HepG2 (cell line): Measurements from ENCODE around the gene SGSH. TPM values are rescaled to one million over a fixed set of nuclear protein-coding genes. Genes with fewer than 3 reads are reported as not detected.

Experiments
- ETV5 ChIP-seq: IDR thresholded peaks from 2 replicates; pipeline ENCODE4 v1.6.1; 2018; ENCODE audit warnings: missing biosample characterization, missing genetic modification reagents, inconsistent platforms, borderline replicate concordance
- MIXL1 ChIP-seq: IDR thresholded peaks from 2 replicates; pipeline ENCODE4 v1.6.1; 2016
- PAWR ChIP-seq: sonication (generic); formaldehyde crosslinking; IDR thresholded peaks from 2 replicates; pipeline ENCODE4 v1.4.0; 2020; ENCODE audit warnings: missing genetic modification reagents, mild to moderate bottlenecking, borderline replicate concordance
- SMAD9 ChIP-seq: sonication (generic); formaldehyde crosslinking; IDR thresholded peaks from 2 replicates; pipeline ENCODE4 v1.5.1; 2020; ENCODE audit warnings: mild to moderate bottlenecking, missing genetic modification reagents
- THYN1 ChIP-seq: sonication (generic); formaldehyde crosslinking; IDR thresholded peaks from 2 replicates; pipeline ENCODE4 v1.8.1; 2023; ENCODE audit warnings: low read depth, mild to moderate bottlenecking, moderate library complexity, missing genetic modification reagents, borderline replicate concordance
- TMF1 ChIP-seq: sonication (generic); formaldehyde crosslinking; IDR thresholded peaks from 2 replicates; pipeline ENCODE4 v1.8.1; 2022; ENCODE audit warnings: low read depth, missing genetic modification reagents
- ZBTB38 ChIP-seq: sonication (generic); formaldehyde crosslinking; IDR thresholded peaks from 2 replicates; pipeline ENCODE4 v1.5.1; 2020; ENCODE audit warnings: mild to moderate bottlenecking, missing genetic modification reagents
- ZBTB7B ChIP-seq: sonication (generic); formaldehyde crosslinking; IDR thresholded peaks from 2 replicates; pipeline ENCODE4 v1.4.0; 2020; ENCODE audit warnings: missing genetic modification reagents
- ZFP90 ChIP-seq: sonication (generic); formaldehyde crosslinking; IDR thresholded peaks from 2 replicates; pipeline ENCODE4 v1.8.0; 2022; ENCODE audit warnings: missing genetic modification reagents, mild to moderate bottlenecking, inconsistent platforms, borderline replicate concordance
- ZNF24 ChIP-seq: fragments of 450-650 bp; IDR thresholded peaks from 2 replicates; pipeline ENCODE4 v1.6.1; 2017; ENCODE audit warnings: antibody characterized with exemption, mild to moderate bottlenecking
- ZNF350 ChIP-seq: sonication (generic); formaldehyde crosslinking; IDR thresholded peaks from 2 replicates; pipeline ENCODE4 v1.4.0; 2020; ENCODE audit warnings: mild to moderate bottlenecking, low read depth, missing genetic modification reagents, borderline replicate concordance
- ZNF644 ChIP-seq: IDR thresholded peaks from 2 replicates; pipeline ENCODE4 v1.6.1; 2016; ENCODE audit warnings: low read depth
- ZNF678 ChIP-seq: sonication (generic); formaldehyde crosslinking; IDR thresholded peaks from 2 replicates; pipeline ENCODE4 v1.4.0; 2020; ENCODE audit warnings: mild to moderate bottlenecking, missing genetic modification reagents
- ZNF75D ChIP-seq: sonication (generic); formaldehyde crosslinking; IDR thresholded peaks from 2 replicates; pipeline ENCODE4 v1.8.1; 2023; ENCODE audit warnings: missing genetic modification reagents, mild to moderate bottlenecking, borderline replicate concordance
- polyA plus RNA-seq, 8 experiments: library from polyadenylated mRNA; depleted of rRNA in 3 of 8; stranded (reverse) in 7 of 8; unstranded in 1 of 8; fragments of >200 nt; fragmentation: Illumina TruSeq in 4 of 8; extraction: Trizol in 4 of 8; gene quantifications; 2 replicates each; pipeline versions ENCODE4 v1.2.1 to v1.2.3, GENCODE V29; 2011 to 2016; ENCODE audit warnings: low read depth in 4 of 8, missing spikeins in 1 of 8, mixed read lengths in 1 of 8; ENCODE audit not compliant: insufficient read depth in 1 of 8
- total RNA-seq, 5 experiments: library from RNA; depleted of rRNA; stranded (reverse); fragments of >200 nt; fragmentation: Illumina TruSeq; extraction: Trizol; gene quantifications; 2 replicates each; pipeline ENCODE4 v1.2.3, GENCODE V29; 2016; ENCODE audit warnings: low read depth in 1 of 5
- TF ChIP-seq, protein P1 (sequence below): sonication (generic); formaldehyde crosslinking; IDR thresholded peaks from 2 replicates; pipeline ENCODE4 v1.9.0; 2022; ENCODE audit warnings: missing genetic modification reagents, mild to moderate bottlenecking, borderline replicate concordance
- TF ChIP-seq, protein P2 (sequence below): conservative IDR thresholded peaks from 2 replicates; pipeline ENCODE4 v1.6.1; 2018; ENCODE audit warnings: missing genetic modification reagents
- TF ChIP-seq, protein P3 (sequence below): sonication (generic); formaldehyde crosslinking; IDR thresholded peaks from 2 replicates; pipeline ENCODE4 v1.4.0; 2020; ENCODE audit warnings: mild to moderate bottlenecking, low read depth, missing genetic modification reagents
- TF ChIP-seq, protein P4 (sequence below): sonication (generic); formaldehyde crosslinking; IDR thresholded peaks from 2 replicates; pipeline ENCODE4 v1.4.0; 2020; ENCODE audit warnings: mild to moderate bottlenecking, missing genetic modification reagents
- TF ChIP-seq, protein P5 (sequence below): sonication (generic); formaldehyde crosslinking; IDR thresholded peaks from 2 replicates; pipeline ENCODE4 v1.8.1; 2022; ENCODE audit warnings: low read depth, mild to moderate bottlenecking, missing genetic modification reagents
- TF ChIP-seq, protein P6 (sequence below): sonication (generic); formaldehyde crosslinking; IDR thresholded peaks from 2 replicates; pipeline ENCODE4 v1.4.0; 2020; ENCODE audit warnings: mild to moderate bottlenecking, missing genetic modification reagents

SGSH gene
- total and polyA plus RNA-seq, 2 of the 13 experiments (the other 11 are each of a cell fraction or from before 2014, with no cell fraction given): 12.2 to 17.6 TPM

DNA sequence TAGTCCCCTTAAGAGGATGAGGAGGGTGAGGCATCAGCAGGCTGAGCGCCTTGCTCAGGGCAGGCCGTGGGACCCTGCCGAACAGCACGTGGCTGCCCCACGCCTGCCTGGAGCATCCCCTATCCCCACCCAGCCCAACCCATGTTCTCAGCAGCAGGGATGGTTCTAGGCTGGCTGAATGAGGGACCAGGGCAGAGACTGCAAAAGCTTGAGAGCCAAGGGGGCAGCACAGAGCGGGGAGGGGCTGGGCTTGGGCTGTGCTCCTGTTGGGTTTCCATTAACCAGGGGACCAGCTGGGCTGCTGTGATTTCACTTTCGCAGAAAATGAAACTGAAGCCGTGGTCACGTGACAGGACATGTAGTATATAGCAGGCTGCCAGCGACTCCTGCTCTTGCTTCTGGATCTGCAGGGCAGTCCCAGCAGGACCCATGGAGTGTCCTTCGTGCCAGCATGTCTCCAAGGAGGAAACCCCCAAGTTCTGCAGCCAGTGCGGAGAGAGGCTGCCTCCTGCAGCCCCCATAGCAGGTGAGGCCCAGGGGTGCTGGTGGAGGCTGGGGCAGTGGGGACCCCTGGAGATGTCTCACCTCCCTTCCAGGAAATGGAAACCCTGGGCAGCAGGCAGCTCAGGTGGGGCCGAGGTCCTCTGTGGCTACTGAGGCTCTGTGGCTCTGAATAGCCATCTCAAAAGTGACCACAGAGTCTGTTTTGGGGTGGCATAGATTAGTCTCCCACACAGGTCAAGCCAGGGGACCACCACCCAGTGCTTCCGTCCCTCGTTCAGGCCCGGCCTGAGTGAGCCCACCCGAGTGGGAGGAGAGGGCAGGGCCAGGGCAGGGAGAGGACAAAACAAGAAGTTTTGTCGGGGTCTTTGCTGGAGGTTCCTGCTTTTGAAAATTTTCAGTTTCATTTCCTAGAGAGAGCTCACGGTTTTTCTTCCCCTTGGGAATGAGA is 43.4 kb upstream of the SGSH start (continued):
- TF ChIP-seq ZFP90 (CRISPR knock-in tag): peak; percentile 87
- TF ChIP-seq, protein P1, sequence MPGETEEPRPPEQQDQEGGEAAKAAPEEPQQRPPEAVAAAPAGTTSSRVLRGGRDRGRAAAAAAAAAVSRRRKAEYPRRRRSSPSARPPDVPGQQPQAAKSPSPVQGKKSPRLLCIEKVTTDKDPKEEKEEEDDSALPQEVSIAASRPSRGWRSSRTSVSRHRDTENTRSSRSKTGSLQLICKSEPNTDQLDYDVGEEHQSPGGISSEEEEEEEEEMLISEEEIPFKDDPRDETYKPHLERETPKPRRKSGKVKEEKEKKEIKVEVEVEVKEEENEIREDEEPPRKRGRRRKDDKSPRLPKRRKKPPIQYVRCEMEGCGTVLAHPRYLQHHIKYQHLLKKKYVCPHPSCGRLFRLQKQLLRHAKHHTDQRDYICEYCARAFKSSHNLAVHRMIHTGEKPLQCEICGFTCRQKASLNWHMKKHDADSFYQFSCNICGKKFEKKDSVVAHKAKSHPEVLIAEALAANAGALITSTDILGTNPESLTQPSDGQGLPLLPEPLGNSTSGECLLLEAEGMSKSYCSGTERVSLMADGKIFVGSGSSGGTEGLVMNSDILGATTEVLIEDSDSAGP (CRISPR knock-in tag): peak; percentile 62; the same call in 1 of the 2 replicates
- peak; percentile 52; the same call in 1 of the 2 replicates for TF ChIP-seq ZBTB7B (CRISPR knock-in tag)
- TF ChIP-seq MIXL1: peak; percentile 69; the same call in 1 of the 2 replicates
- TF ChIP-seq PAWR (CRISPR knock-in tag): no peak
- no peak for TF ChIP-seq ZNF678 (CRISPR knock-in tag)
- TF ChIP-seq SMAD9 (CRISPR knock-in tag): no peak
- TF ChIP-seq ZNF350 (CRISPR knock-in tag): peak; percentile 69
- no peak for TF ChIP-seq TMF1 (CRISPR knock-in tag)
- TF ChIP-seq ZNF644: peak; percentile 68
- TF ChIP-seq, protein P2, sequence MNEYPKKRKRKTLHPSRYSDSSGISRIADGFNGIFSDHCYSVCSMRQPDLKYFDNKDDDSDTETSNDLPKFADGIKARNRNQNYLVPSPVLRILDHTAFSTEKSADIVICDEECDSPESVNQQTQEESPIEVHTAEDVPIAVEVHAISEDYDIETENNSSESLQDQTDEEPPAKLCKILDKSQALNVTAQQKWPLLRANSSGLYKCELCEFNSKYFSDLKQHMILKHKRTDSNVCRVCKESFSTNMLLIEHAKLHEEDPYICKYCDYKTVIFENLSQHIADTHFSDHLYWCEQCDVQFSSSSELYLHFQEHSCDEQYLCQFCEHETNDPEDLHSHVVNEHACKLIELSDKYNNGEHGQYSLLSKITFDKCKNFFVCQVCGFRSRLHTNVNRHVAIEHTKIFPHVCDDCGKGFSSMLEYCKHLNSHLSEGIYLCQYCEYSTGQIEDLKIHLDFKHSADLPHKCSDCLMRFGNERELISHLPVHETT (CRISPR knock-in tag): no peak
- TF ChIP-seq ETV5 (CRISPR knock-in tag): no peak; the same call in 1 of the 2 replicates
- TF ChIP-seq, protein P3, sequence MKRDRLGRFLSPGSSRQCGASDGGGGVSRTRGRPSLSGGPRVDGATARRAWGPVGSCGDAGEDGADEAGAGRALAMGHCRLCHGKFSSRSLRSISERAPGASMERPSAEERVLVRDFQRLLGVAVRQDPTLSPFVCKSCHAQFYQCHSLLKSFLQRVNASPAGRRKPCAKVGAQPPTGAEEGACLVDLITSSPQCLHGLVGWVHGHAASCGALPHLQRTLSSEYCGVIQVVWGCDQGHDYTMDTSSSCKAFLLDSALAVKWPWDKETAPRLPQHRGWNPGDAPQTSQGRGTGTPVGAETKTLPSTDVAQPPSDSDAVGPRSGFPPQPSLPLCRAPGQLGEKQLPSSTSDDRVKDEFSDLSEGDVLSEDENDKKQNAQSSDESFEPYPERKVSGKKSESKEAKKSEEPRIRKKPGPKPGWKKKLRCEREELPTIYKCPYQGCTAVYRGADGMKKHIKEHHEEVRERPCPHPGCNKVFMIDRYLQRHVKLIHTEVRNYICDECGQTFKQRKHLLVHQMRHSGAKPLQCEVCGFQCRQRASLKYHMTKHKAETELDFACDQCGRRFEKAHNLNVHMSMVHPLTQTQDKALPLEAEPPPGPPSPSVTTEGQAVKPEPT (CRISPR knock-in tag): no peak
- TF ChIP-seq ZNF75D: no peak
- TF ChIP-seq, protein P4, sequence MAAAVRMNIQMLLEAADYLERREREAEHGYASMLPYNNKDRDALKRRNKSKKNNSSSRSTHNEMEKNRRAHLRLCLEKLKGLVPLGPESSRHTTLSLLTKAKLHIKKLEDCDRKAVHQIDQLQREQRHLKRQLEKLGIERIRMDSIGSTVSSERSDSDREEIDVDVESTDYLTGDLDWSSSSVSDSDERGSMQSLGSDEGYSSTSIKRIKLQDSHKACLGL (CRISPR knock-in tag): peak; percentile 77
- no peak for TF ChIP-seq THYN1 (CRISPR knock-in tag)
- TF ChIP-seq, protein P5, sequence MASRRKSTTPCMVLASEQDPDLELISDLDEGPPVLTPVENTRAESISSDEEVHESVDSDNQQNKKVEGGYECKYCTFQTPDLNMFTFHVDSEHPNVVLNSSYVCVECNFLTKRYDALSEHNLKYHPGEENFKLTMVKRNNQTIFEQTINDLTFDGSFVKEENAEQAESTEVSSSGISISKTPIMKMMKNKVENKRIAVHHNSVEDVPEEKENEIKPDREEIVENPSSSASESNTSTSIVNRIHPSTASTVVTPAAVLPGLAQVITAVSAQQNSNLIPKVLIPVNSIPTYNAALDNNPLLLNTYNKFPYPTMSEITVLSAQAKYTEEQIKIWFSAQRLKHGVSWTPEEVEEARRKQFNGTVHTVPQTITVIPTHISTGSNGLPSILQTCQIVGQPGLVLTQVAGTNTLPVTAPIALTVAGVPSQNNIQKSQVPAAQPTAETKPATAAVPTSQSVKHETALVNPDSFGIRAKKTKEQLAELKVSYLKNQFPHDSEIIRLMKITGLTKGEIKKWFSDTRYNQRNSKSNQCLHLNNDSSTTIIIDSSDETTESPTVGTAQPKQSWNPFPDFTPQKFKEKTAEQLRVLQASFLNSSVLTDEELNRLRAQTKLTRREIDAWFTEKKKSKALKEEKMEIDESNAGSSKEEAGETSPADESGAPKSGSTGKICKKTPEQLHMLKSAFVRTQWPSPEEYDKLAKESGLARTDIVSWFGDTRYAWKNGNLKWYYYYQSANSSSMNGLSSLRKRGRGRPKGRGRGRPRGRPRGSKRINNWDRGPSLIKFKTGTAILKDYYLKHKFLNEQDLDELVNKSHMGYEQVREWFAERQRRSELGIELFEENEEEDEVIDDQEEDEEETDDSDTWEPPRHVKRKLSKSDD: no peak
- TF ChIP-seq, protein P6, sequence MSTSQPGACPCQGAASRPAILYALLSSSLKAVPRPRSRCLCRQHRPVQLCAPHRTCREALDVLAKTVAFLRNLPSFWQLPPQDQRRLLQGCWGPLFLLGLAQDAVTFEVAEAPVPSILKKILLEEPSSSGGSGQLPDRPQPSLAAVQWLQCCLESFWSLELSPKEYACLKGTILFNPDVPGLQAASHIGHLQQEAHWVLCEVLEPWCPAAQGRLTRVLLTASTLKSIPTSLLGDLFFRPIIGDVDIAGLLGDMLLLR: peak; percentile 84
- TF ChIP-seq ZBTB38 (CRISPR knock-in tag): peak; percentile 98
- no peak for TF ChIP-seq ZNF24
